GM18505 (cell line): ENCODE results near the gene SLC35G1.

ENCODE experiments used
- ATAC-seq: cut with Tn5 transposase; IDR thresholded peaks from one replicate; pipeline ENCODE4 v1.9.1; 2021; ENCODE audit not compliant: unreplicated experiment
- POLR2A ChIP-seq: IDR thresholded peaks from 4 replicates; pipeline ENCODE4 v1.6.1; 2011; ENCODE audit warnings: borderline replicate concordance; ENCODE audit not compliant: insufficient read depth, insufficient read length; ENCODE audit errors: extremely low read depth

The SLC35G1 gene

DNA sequence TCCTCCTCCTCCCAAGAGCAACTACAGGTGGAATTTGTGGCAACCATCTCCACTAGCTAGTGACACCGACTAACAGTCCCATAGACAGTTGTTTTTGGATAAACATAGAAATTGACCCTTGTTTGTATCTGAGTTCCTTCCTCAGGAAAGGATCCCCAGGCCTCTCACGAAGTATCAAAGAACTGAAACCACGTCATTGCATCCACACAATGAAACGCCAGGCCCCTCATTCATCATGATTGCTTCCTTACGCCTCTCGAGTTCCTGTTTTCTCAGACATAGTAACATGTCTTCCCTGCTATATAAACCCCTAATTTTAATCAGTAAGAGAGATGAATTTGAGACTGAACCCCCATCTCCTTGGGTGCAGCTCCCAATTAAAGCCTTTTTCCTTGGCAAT, 18.1 kb downstream of the SLC35G1 start:
- no peak for ATAC-seq
- TF ChIP-seq POLR2A, result no peak

DNA sequence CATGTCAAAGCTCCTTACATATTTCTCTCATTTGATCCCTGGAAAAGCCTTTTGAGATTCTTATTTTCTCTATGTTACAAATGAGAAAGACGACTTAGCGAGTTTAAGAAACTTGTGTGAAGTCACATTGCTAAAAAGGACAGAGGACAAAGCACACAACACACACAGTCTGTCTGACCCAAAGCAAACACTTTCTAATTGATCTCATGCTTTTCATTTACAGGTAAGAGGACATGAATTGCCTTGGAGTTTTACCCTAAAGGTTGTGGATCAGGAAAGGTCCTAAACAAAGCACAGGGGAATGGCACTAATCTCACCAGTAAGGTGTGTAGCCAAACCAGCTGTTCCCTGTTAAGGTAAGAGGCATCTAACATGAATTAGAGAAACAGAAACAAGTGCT, 18.7 kb downstream of the SLC35G1 start:
- ATAC-seq, result no peak
- no peak for TF ChIP-seq POLR2A

DNA sequence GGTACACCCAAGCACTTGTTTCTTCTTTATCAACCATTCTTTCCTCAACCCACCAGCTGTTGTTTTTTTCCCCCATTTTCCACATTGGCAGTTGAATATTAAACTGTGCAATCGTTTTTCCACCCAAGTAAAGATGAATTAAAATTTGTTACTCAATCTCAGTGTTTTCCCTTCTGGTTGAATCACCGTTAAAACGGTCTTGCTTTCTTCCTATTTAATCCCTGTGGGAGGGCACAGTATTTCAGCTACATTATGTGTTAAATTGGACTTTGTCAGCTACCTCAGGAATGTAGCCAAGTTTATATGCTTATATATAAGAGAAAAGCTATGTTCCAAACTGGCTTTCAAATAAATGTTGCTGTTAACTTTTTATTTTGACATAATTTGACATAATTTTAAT, 19.9 kb downstream of the SLC35G1 start:
- no peak for TF ChIP-seq POLR2A
- no peak for ATAC-seq

DNA sequence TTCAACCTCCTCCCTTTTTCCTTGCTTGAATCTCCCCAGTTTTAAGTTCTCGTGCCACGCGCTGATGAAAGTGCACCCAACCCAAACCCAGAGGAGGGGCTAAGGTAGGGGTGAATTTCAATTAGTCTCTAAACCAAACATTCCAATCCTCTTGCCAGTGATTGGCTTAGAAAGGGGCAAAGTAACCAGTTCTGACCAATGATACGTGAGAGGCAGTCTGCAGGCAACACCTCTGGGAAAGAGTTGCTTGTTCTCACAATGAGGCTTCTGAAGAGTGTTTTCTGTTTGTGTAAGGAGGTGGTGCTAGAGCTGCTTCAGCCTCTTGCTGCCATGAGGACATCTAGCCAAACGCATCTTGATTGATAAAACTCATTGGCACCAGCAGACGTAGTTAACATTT, 21.8 kb downstream of the SLC35G1 start:
- TF ChIP-seq POLR2A, result no peak

DNA sequence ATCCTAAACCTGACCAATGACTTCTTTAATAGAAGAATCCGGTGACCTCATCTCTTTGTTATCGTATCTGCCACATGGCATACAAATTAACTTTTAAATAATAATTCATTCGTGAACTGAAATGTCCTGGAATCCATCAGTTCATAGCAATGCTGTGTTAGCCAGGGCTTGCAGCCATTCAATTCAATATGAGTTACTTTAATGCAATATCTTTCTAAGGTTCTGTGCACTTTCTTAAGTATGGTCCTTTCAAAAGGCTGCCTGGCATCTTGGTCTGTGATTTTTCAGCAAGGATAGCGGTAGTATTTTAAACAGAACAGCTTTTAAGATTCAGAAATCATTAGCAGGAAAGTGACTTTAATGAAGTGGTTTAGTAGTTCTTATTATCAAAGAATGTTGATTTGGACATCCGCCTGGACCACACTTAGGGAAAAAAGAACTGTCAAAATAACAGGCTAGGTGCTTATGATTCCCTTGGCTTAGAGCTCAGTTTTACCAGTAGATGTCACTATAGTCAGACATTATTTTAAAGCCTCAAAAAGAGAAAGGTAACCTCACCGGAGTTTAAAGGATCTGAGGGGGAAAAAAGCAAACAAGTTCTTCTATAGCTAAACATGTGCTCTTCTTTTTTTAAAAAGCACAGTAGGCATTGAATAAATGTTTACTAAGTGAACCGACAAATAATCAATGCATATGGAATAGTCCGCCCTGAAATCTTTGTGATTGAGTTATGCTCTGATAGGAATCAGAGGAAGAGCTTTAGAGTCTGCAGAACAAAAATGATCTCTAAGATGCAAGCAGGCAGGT, 22.7 kb downstream of the SLC35G1 start:
- TF ChIP-seq POLR2A, result no peak
- ATAC-seq, result no peak

More for the DNA sequence above, 21.8 kb downstream of the SLC35G1 start:
- no peak for ATAC-seq

DNA sequence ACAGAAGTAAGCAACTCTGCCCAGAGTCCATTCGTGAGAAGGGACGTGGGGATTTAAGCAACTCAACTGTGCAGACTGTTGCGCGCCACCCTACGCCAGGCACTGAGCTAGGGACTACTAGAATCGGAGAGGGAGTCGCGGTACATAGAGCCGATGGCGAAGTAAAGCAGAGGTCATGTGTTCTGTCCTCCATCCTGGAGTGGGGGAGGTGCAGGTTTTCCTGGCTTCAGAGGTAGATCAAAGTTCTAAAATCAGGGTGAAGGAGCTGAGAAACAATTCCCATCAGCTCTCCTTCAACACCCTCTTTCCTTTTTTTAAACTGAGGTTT, 23.2 kb downstream of the SLC35G1 start:
- ATAC-seq, result no peak
- TF ChIP-seq POLR2A, result no peak

DNA sequence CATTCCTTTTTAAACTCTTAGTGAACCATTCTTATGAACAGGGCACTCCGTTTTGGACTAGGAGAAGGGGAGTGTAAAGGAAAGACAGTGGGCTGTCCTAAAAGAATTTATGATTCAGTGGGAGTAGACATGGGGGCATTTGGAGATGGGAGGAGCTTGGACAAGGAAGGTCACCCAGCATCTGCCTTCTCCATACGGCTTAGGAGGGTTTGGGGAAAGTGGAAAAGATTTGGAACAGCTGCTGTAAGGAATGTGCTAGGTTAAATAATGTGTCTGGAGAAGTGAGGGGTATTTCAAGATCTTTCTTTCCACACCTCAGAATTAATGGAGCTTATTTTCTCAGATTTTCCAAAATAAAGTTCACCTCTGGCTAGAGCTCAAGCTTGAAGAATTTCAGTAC, 24.0 kb downstream of the SLC35G1 start:
- TF ChIP-seq POLR2A, result no peak
- no peak for ATAC-seq

DNA sequence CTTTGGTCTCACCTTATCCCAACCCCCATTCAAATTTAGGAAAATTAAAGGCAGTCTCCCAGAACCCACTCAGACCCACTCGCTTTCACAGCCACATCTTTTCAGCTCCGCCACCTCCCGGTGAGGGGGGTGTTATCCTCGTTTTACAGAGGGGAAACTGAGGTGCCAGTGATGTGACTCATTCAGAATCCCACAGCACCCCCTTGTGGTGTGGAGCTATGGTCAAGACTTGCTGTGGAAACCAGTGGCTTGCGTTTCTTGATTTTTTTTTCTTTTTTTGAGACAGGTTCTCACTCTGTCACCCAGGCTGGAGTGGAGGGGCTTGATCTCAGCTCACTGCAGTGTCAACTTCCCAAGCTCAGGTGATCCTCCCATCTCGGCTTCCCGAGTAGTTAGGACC, 27.6 kb downstream of the SLC35G1 start:
- no peak for TF ChIP-seq POLR2A

DNA sequence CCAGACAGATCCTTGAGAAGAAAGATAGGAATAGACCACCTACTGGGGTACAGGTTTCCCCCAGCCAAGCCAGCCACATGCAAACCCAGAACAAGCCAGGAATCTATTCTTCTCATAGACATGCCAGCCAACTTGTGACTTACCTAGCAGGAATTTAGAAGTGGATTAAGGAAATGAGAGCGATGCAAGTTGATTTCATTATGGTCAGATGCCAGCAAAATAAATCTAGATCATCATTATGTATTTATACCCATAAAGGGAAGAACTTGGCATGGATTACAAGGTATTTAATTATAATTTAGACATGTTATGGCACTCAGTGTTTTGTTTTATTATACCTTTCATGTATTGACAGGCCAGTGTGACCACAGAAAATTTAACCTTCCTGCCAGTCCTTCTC, 32.8 kb downstream of the SLC35G1 start:
- ATAC-seq, result no peak
- TF ChIP-seq POLR2A, result no peak

More for the DNA sequence above, 27.6 kb downstream of the SLC35G1 start:
- ATAC-seq, result no peak

DNA sequence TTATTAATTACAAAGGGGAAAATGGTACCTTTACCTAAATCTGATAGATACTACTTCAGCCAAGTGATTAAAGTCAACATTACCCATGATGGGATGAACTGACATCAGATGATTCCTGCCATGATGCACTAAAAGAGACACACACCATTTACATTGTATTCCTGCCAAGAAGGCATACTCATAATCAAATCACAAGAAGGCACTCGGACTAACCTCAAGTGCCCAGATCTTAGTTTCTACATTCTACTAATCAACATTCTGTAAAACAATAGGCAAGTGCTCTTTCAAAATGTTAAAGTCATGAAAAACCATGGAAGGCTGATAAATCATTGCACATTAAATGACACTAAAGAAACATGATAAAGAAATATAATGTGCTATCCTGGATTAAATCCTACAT, 44.4 kb downstream of the SLC35G1 start:
- no peak for ATAC-seq
- no peak for TF ChIP-seq POLR2A

DNA sequence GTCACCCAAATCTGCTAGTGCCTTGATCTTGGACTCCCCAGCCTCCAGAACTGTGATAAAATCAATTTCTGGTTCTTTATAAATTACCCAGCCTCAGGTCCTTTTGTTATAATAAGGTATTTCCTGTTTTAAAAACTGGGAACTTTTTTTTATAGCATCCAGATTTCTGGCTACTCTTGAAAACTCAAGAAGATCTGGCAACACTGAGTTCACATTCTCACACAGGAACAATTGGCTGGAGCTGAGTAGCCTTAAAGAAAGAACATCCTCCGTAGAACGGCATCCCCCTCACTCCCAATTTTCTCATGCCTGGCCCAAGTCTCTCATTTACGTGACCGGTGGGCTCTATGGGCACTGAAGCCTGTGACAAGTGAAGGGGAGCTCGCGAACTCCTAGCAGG, 47.1 kb downstream of the SLC35G1 start:
- TF ChIP-seq POLR2A, result no peak
- ATAC-seq, result no peak

DNA sequence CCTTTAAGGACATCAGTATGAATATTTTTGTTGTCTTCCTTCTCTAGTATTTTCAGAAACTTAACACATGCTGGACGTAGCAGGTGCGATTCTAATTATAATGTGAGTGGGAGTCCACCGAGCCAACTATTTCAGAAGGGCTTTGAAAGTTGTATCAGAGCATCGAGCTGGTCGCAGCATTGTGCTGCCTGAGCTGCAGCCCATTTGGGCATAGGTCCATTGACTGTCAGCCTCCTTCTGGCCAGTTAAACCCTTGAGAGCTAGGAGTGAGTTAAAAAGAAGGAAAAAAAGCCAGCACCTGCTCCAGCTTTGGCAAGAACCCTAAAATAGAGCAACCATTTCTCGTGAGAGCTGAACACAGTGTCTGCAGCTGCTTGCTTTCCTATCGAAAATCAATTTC, 47.8 kb downstream of the SLC35G1 start:
- no peak for ATAC-seq
- no peak for TF ChIP-seq POLR2A

DNA sequence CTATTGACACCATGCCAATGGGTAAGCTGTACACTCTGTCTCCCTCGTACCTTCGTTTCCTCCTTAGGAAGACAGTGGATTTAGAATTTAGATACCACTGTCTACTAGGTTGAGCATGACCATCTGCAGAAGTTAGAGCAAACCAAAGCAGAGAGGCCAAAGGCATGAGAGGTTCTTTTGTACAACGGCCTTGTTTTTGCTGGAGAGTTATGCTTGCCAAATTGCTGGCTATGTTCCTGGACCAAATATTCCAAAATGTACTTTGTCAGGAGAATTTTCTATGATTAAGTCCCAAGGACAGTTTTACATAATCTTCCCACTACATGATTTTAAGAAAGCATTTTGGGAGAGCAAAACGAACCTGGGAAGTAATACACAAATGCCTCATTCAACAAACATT, 52.0 kb downstream of the SLC35G1 start:
- no peak for ATAC-seq
- no peak for TF ChIP-seq POLR2A

DNA sequence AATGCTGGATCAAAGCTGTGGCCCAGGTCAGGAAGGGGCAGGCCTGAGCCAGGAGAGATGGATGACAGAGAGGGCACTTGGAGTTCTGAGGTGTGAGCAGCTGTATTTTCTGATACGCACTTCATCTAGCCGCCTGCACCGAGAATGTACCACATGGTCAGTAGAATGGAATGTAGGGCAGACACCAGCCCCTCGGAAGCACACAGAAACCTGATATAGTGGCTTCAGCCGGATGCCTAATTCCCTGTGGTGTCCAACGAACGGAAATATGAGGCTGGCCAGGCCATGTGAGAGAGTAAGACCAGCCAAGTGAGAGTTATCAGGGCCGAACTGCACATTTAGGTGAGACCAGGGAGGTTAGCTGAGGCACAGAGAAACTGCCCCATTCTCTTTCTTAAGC, 53.3 kb downstream of the SLC35G1 start:
- no peak for TF ChIP-seq POLR2A
- no peak for ATAC-seq

DNA sequence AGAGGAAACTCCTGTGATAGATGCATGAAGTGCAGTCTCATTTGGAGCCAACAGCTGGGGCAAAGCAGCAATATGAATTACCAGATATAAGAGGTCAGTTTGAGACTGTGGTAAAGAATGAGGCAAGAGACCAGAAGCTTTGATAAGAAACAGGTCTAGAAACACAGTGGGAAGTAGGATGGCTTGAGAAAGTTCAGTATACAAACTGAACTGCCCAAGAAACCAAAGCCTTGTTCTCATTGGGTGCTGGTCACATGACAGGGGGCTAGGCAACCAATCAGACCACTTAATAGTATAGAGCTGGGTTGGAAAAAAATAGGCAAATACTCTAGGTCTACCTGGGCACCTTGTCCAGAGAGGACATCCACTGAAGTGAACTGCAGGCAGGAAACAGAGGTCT, 53.7 kb downstream of the SLC35G1 start:
- ATAC-seq, result no peak
- TF ChIP-seq POLR2A, result no peak
